Endothelial cell of umbilical vein (primary cell): ENCODE data around the gene SETD2. TPM values are rescaled to one million over a fixed set of nuclear protein-coding genes. Genes with fewer than 3 reads are reported as not detected.

ENCODE experiments used
- BruUV-seq: library from RNA; stranded (reverse); fragments of 400-500 nt; replicated peaks from 2 replicates; lab custom pipeline; 2021; lab: Mats Ljungman, UMichigan
- CTCF ChIA-PET: fragments of 300-600, 350-600 bp; sonication (Branson Sonifier 250); formaldehyde crosslinking; loops from one replicate; lab custom pipeline; 2021; ENCODE audit warnings: antibody characterized with exemption, inconsistent platforms; lab: Charles Lee
- POLR2A ChIA-PET: fragments of 300-600, 350-600 bp; sonication (Branson Sonifier 250); formaldehyde crosslinking; loops from one replicate; lab custom pipeline; 2021; ENCODE audit warnings: antibody characterized with exemption, inconsistent platforms; lab: Charles Lee
- DNase-seq: peaks from one replicate; pipeline ENCODE4 v3.0.0-alpha.2; 2011; ENCODE audit warnings: low read depth, low spot score
- FAIRE-seq: peaks from 2 replicates; lab custom pipeline; 2011; peaks lifted over from hg19 to GRCh38; lab: Jason Lieb, UNC
- H2AFZ ChIP-seq: 2 replicates; pipeline ENCODE4 v1.6.0; 2012; ENCODE audit warnings: low read depth, low read length, control low read depth, inconsistent platforms
- H3K27ac ChIP-seq: 2 replicates; pipeline ENCODE4 v1.5.1; 2011; ENCODE audit warnings: low read depth, mild to moderate bottlenecking, control low read depth, low read length, moderate library complexity; ENCODE audit not compliant: insufficient read depth
- H3K27me3 ChIP-seq, 2 experiments: 2 replicates each; pipeline versions ENCODE4 v1.6.0 to v1.6.1; 2011; ENCODE audit warnings: low read length in 2 of 2, mixed read lengths in 1 of 2; ENCODE audit not compliant: control insufficient read depth in 2 of 2, insufficient read depth in 2 of 2
- H3K36me3 ChIP-seq, 2 experiments: 2 replicates in 1 of 2; 3 replicates in 1 of 2; pipeline ENCODE4 v1.5.1; 2011; ENCODE audit warnings: low read length in 2 of 2, mild to moderate bottlenecking in 1 of 2, moderate library complexity in 1 of 2; ENCODE audit not compliant: control insufficient read depth in 2 of 2, insufficient read depth in 2 of 2; ENCODE audit errors: extremely low read depth in 1 of 2
- H3K4me1 ChIP-seq: 3 replicates; pipeline ENCODE4 v1.5.1; 2011; ENCODE audit warnings: mild to moderate bottlenecking, low read length; ENCODE audit not compliant: control insufficient read depth, insufficient read depth; ENCODE audit errors: extremely low read depth
- H3K4me2 ChIP-seq: 2 replicates; pipeline ENCODE4 v1.6.1; 2011; ENCODE audit warnings: low read length, control low read depth, mixed read lengths; ENCODE audit not compliant: insufficient read depth
- H3K4me3 ChIP-seq, 3 experiments: fragments of 200-600 bp in 1 of 3; sonication (generic), shearing (Covaris generic) in 1 of 3; replicated peaks in 1 of 3; 2 replicates each; pipeline ENCODE4 v1.5.1; 2011 to 2016; ENCODE audit warnings: control low read depth in 3 of 3, low read length in 3 of 3, mild to moderate bottlenecking in 2 of 3, inconsistent platforms in 1 of 3, low read depth in 1 of 3, moderate library complexity in 1 of 3; ENCODE audit not compliant: insufficient read depth in 1 of 3
- H3K79me2 ChIP-seq: 2 replicates; pipeline ENCODE4 v1.6.0; 2012; ENCODE audit warnings: low read length, inconsistent platforms; ENCODE audit not compliant: control insufficient read depth, insufficient read depth
- H3K9ac ChIP-seq: replicated peaks from 2 replicates; pipeline ENCODE3; 2011; ENCODE audit warnings: low read length, control low read depth; ENCODE audit not compliant: insufficient read depth; ENCODE audit errors: extremely low read depth
- H3K9me1 ChIP-seq: replicated peaks from 3 replicates; pipeline ENCODE4 v1.6.0; 2011; ENCODE audit warnings: mild to moderate bottlenecking, low read length; ENCODE audit not compliant: control insufficient read depth, insufficient read depth; ENCODE audit errors: extremely low read depth
- H3K9me3 ChIP-seq: replicated peaks from 2 replicates; pipeline ENCODE4 v1.5.1; 2012; ENCODE audit warnings: low read length, inconsistent platforms; ENCODE audit not compliant: control insufficient read depth, insufficient read depth
- H4K20me1 ChIP-seq: replicated peaks from 2 replicates; pipeline ENCODE3; 2011; ENCODE audit warnings: mild to moderate bottlenecking, low read length; ENCODE audit not compliant: control insufficient read depth, insufficient read depth; ENCODE audit errors: extremely low read depth
- EZH2 ChIP-seq: IDR thresholded peaks from 2 replicates; pipeline ENCODE4 v1.6.1; 2012; ENCODE audit warnings: borderline replicate concordance, low read depth, mild to moderate bottlenecking, moderate library complexity, low read length, inconsistent platforms; ENCODE audit not compliant: severe bottlenecking
- FOS ChIP-seq: IDR thresholded peaks from 2 replicates; pipeline ENCODE4 v1.6.1; 2011; ENCODE audit warnings: mild to moderate bottlenecking, low read length, moderate library complexity, borderline replicate concordance; ENCODE audit not compliant: insufficient read depth
- GATA2 ChIP-seq: IDR thresholded peaks from 2 replicates; pipeline ENCODE4 v1.7.0; 2011; ENCODE audit warnings: low read depth, mild to moderate bottlenecking, moderate library complexity, mixed read lengths, low read length; ENCODE audit not compliant: insufficient read length, insufficient read depth
- JUN ChIP-seq: IDR thresholded peaks from 2 replicates; pipeline ENCODE4 v1.6.1; 2011; ENCODE audit warnings: borderline replicate concordance, low read depth; ENCODE audit not compliant: insufficient read length, insufficient read depth
- MAX ChIP-seq: IDR thresholded peaks from 2 replicates; pipeline ENCODE4 v1.6.1; 2011; ENCODE audit not compliant: insufficient read depth, insufficient read length
- POLR2A ChIP-seq: IDR thresholded peaks from 2 replicates; pipeline ENCODE4 v1.6.1; 2012; ENCODE audit warnings: low read depth, mild to moderate bottlenecking, control low read depth, low read length
- POLR2AphosphoS5 ChIP-seq: IDR thresholded peaks from 2 replicates; pipeline ENCODE4 v1.6.1; 2012; ENCODE audit warnings: low read depth, mild to moderate bottlenecking, control low read depth, low read length, moderate library complexity; ENCODE audit not compliant: insufficient read depth
- dilution Hi-C: fragments of 300-500 bp; cut with MboI; formaldehyde crosslinking; loops from one replicate; pipeline ENCODE4 v1.15.0; 2019; ENCODE audit warnings: low sequenced_read_pairs; ENCODE audit not compliant: extremely low pct_ligation_motif_present
- intact Hi-C: fragments of 100-400 bp; cut with micrococcal nuclease; formaldehyde crosslinking; loops from one replicate; pipeline ENCODE4 v1.10.0; 2022
- polyA plus RNA-seq, 4 experiments: library from polyadenylated mRNA; depleted of rRNA in 3 of 4; stranded (reverse) in 3 of 4; unstranded in 1 of 4; fragments of >200 nt; gene quantifications; 2 replicates each; pipeline versions ENCODE4 v1.2.1 to v1.2.3, GENCODE V29; 2011 to 2012; ENCODE audit warnings: missing spikeins in 1 of 4
- total RNA-seq: library from RNA; stranded (reverse); gene quantifications from 2 replicates; pipeline ENCODE4 v1.2.3, GENCODE V29; 2021

SETD2 gene
- total and polyA plus RNA-seq, 2 donors (not counting 3 experiments of a cell fraction or from before 2014, with no cell fraction given) = 13.7 to 41.4 TPM

- no peak overlapping the region for H3K9ac ChIP-seq
- DNase-seq (no peak), FAIRE-seq (no peak)
- CTCF ChIA-PET = interaction anchor here (1.2 to 1.4 kb wide), 3 partner anchors 24 to 289 kb away, joined by 3 to 4 read pairs (median 3); no protein-coding TSS in a partner anchor
- H3K27ac ChIP-seq = no peak overlapping the region
- no TSS peak for BruUV-seq
- H3K4me3 ChIP-seq = no peak overlapping the region
- no peaks in the 10 kb centered on the region for H3K9me1 ChIP-seq
- no peaks in the 10 kb centered on the region for H4K20me1 ChIP-seq
- no peaks in the 10 kb centered on the region for H3K27me3 ChIP-seq
- no peaks in the 10 kb centered on the region for H3K79me2 ChIP-seq
- no peak overlapping the region for H3K4me2 ChIP-seq
- intact Hi-C loops = no loop called here
- no peaks in the 10 kb centered on the region for H3K9me3 ChIP-seq
- no peak overlapping the region for H2AFZ ChIP-seq
- dilution Hi-C loops = no loop called here
- H3K4me1 ChIP-seq = no peaks in the 10 kb centered on the region
- POLR2A ChIA-PET = no interaction called here
- H3K36me3 ChIP-seq = peaks cover 8 to 13% of the 10 kb centered on the region in 2 experiments
- no peak for TF ChIP-seq POLR2AphosphoS5
- no peak for TF ChIP-seq EZH2
- no peak for TF ChIP-seq MAX
- TF ChIP-seq FOS = no peak
- TF ChIP-seq POLR2A = no peak
- no peak for TF ChIP-seq JUN
- TF ChIP-seq GATA2 = no peak
Observed at GRCh38 chr3:47082519-47082918, 81.4 kb downstream of the SETD2 start.

- FAIRE-seq (no peak), DNase-seq (no peak)
- Histone ChIP-seq H3K27ac (no peak overlapping the region), H4K20me1 (no peaks in the 10 kb centered on the region), H3K9me1 (no peaks in the 10 kb centered on the region), H3K36me3 (peaks cover 2 to 11% of the 10 kb centered on the region in 2 experiments), H3K4me3 (no peak overlapping the region), H3K9ac (no peak overlapping the region), H2AFZ (no peak overlapping the region), H3K9me3 (no peaks in the 10 kb centered on the region), H3K27me3 (no peaks in the 10 kb centered on the region), H3K79me2 (peaks cover 11% of the 10 kb centered on the region), H3K4me1 (peaks cover 11% of the 10 kb centered on the region), H3K4me2 (no peak overlapping the region)
- intact Hi-C loops (no loop called here), dilution Hi-C loops (no loop called here)
- ChIA-PET CTCF (interaction anchor here (1.1 kb wide), 1 partner anchor 191 kb away, joined by 3 read pairs; no protein-coding TSS in a partner anchor), POLR2A (no interaction called here)
- TF ChIP-seq POLR2A (no peak), JUN (no peak), MAX (no peak)
- no TSS peak for BruUV-seq
Observed at GRCh38 chr3:47079432-47079831, 84.5 kb downstream of the SETD2 start.
